Endothelial cell of umbilical vein (primary cell): ENCODE data around the gene GNB1L. TPM values are rescaled to one million over a fixed set of nuclear protein-coding genes. Genes with fewer than 3 reads are reported as not detected.
A peak's percentile ranks its signal among the peaks of the same experiment; 100 is the strongest.

ENCODE experiments used
- BruUV-seq: library from RNA; stranded (reverse); fragments of 400-500 nt; replicated peaks from 2 replicates; lab custom pipeline; 2021; lab: Mats Ljungman, UMichigan
- CTCF ChIA-PET: fragments of 300-600, 350-600 bp; sonication (Branson Sonifier 250); formaldehyde crosslinking; loops from one replicate; lab custom pipeline; 2021; ENCODE audit warnings: antibody characterized with exemption, inconsistent platforms; lab: Charles Lee
- POLR2A ChIA-PET: fragments of 300-600, 350-600 bp; sonication (Branson Sonifier 250); formaldehyde crosslinking; loops from one replicate; lab custom pipeline; 2021; ENCODE audit warnings: antibody characterized with exemption, inconsistent platforms; lab: Charles Lee
- DNase-seq: peaks from one replicate; pipeline ENCODE4 v3.0.0-alpha.2; 2011; ENCODE audit warnings: low read depth, low spot score
- FAIRE-seq: peaks from 2 replicates; lab custom pipeline; 2011; peaks lifted over from hg19 to GRCh38; lab: Jason Lieb, UNC
- H2AFZ ChIP-seq: 2 replicates; pipeline ENCODE4 v1.6.0; 2012; ENCODE audit warnings: low read depth, low read length, control low read depth, inconsistent platforms
- H3K27ac ChIP-seq: 2 replicates; pipeline ENCODE4 v1.5.1; 2011; ENCODE audit warnings: low read depth, mild to moderate bottlenecking, control low read depth, low read length, moderate library complexity; ENCODE audit not compliant: insufficient read depth
- H3K27me3 ChIP-seq, 2 experiments: 2 replicates each; pipeline versions ENCODE4 v1.6.0 to v1.6.1; 2011; ENCODE audit warnings: low read length in 2 of 2, mixed read lengths in 1 of 2; ENCODE audit not compliant: control insufficient read depth in 2 of 2, insufficient read depth in 2 of 2
- H3K36me3 ChIP-seq, 2 experiments: 2 replicates in 1 of 2; 3 replicates in 1 of 2; pipeline ENCODE4 v1.5.1; 2011; ENCODE audit warnings: low read length in 2 of 2, mild to moderate bottlenecking in 1 of 2, moderate library complexity in 1 of 2; ENCODE audit not compliant: control insufficient read depth in 2 of 2, insufficient read depth in 2 of 2; ENCODE audit errors: extremely low read depth in 1 of 2
- H3K4me1 ChIP-seq: 3 replicates; pipeline ENCODE4 v1.5.1; 2011; ENCODE audit warnings: mild to moderate bottlenecking, low read length; ENCODE audit not compliant: control insufficient read depth, insufficient read depth; ENCODE audit errors: extremely low read depth
- H3K4me2 ChIP-seq: 2 replicates; pipeline ENCODE4 v1.6.1; 2011; ENCODE audit warnings: low read length, control low read depth, mixed read lengths; ENCODE audit not compliant: insufficient read depth
- H3K4me3 ChIP-seq, 3 experiments: fragments of 200-600 bp in 1 of 3; sonication (generic), shearing (Covaris generic) in 1 of 3; replicated peaks in 1 of 3; 2 replicates each; pipeline ENCODE4 v1.5.1; 2011 to 2016; ENCODE audit warnings: control low read depth in 3 of 3, low read length in 3 of 3, mild to moderate bottlenecking in 2 of 3, inconsistent platforms in 1 of 3, low read depth in 1 of 3, moderate library complexity in 1 of 3; ENCODE audit not compliant: insufficient read depth in 1 of 3
- H3K79me2 ChIP-seq: 2 replicates; pipeline ENCODE4 v1.6.0; 2012; ENCODE audit warnings: low read length, inconsistent platforms; ENCODE audit not compliant: control insufficient read depth, insufficient read depth
- H3K9ac ChIP-seq: replicated peaks from 2 replicates; pipeline ENCODE3; 2011; ENCODE audit warnings: low read length, control low read depth; ENCODE audit not compliant: insufficient read depth; ENCODE audit errors: extremely low read depth
- H3K9me1 ChIP-seq: replicated peaks from 3 replicates; pipeline ENCODE4 v1.6.0; 2011; ENCODE audit warnings: mild to moderate bottlenecking, low read length; ENCODE audit not compliant: control insufficient read depth, insufficient read depth; ENCODE audit errors: extremely low read depth
- H3K9me3 ChIP-seq: replicated peaks from 2 replicates; pipeline ENCODE4 v1.5.1; 2012; ENCODE audit warnings: low read length, inconsistent platforms; ENCODE audit not compliant: control insufficient read depth, insufficient read depth
- H4K20me1 ChIP-seq: replicated peaks from 2 replicates; pipeline ENCODE3; 2011; ENCODE audit warnings: mild to moderate bottlenecking, low read length; ENCODE audit not compliant: control insufficient read depth, insufficient read depth; ENCODE audit errors: extremely low read depth
- CTCF ChIP-seq, 2 donors: IDR thresholded peaks; 1 replicate in 1 of 2; 2 replicates in 1 of 2; pipeline ENCODE4 v1.5.1; 2011; ENCODE audit warnings: low read length in 2 of 2, mild to moderate bottlenecking in 2 of 2, moderate library complexity in 2 of 2, control low read depth in 1 of 2, inconsistent platforms in 1 of 2, low read depth in 1 of 2; ENCODE audit not compliant: insufficient read depth in 1 of 2; ENCODE audit errors: extremely low read depth in 1 of 2
- EZH2 ChIP-seq: IDR thresholded peaks from 2 replicates; pipeline ENCODE4 v1.6.1; 2012; ENCODE audit warnings: borderline replicate concordance, low read depth, mild to moderate bottlenecking, moderate library complexity, low read length, inconsistent platforms; ENCODE audit not compliant: severe bottlenecking
- FOS ChIP-seq: IDR thresholded peaks from 2 replicates; pipeline ENCODE4 v1.6.1; 2011; ENCODE audit warnings: mild to moderate bottlenecking, low read length, moderate library complexity, borderline replicate concordance; ENCODE audit not compliant: insufficient read depth
- JUN ChIP-seq: IDR thresholded peaks from 2 replicates; pipeline ENCODE4 v1.6.1; 2011; ENCODE audit warnings: borderline replicate concordance, low read depth; ENCODE audit not compliant: insufficient read length, insufficient read depth
- MYC ChIP-seq: IDR thresholded peaks from one replicate; pipeline ENCODE4 v1.6.1; 2011; ENCODE audit warnings: mild to moderate bottlenecking, low read depth, low read length
- dilution Hi-C: fragments of 300-500 bp; cut with MboI; formaldehyde crosslinking; loops from one replicate; pipeline ENCODE4 v1.15.0; 2019; ENCODE audit warnings: low sequenced_read_pairs; ENCODE audit not compliant: extremely low pct_ligation_motif_present
- intact Hi-C: fragments of 100-400 bp; cut with micrococcal nuclease; formaldehyde crosslinking; loops from one replicate; pipeline ENCODE4 v1.10.0; 2022
- polyA plus RNA-seq, 4 experiments: library from polyadenylated mRNA; depleted of rRNA in 3 of 4; stranded (reverse) in 3 of 4; unstranded in 1 of 4; fragments of >200 nt; gene quantifications; 2 replicates each; pipeline versions ENCODE4 v1.2.1 to v1.2.3, GENCODE V29; 2011 to 2012; ENCODE audit warnings: missing spikeins in 1 of 4
- total RNA-seq: library from RNA; stranded (reverse); gene quantifications from 2 replicates; pipeline ENCODE4 v1.2.3, GENCODE V29; 2021
- TF ChIP-seq, protein P1 (sequence below): IDR thresholded peaks from 2 replicates; pipeline ENCODE4 v1.6.1; 2011; ENCODE audit not compliant: insufficient read depth, insufficient read length

The GNB1L gene
- total and polyA plus RNA-seq, 2 donors (not counting 3 experiments of a cell fraction or from before 2014, with no cell fraction given): 5.4 to 5.9 TPM

- Histone ChIP-seq H3K4me1 (peaks cover 79% of the 10 kb centered on the region), H3K9me3 (no peaks in the 10 kb centered on the region), H3K27me3 (no peaks in the 10 kb centered on the region), H3K4me3 (no peak overlapping the region), H4K20me1 (no peaks in the 10 kb centered on the region), H3K27ac (peak overlapping the region; percentile 83), H3K79me2 (peaks cover 3% of the 10 kb centered on the region), H3K36me3 (peaks cover 0 to 3% of the 10 kb centered on the region in 2 experiments), H2AFZ (no peak overlapping the region), H3K9ac (no peak overlapping the region), H3K4me2 (no peak overlapping the region), H3K9me1 (no peaks in the 10 kb centered on the region)
- TF ChIP-seq EZH2 (no peak), JUN (no peak), CTCF (IDR thresholded peaks at IDR 0.05; ENCODE audit: extremely low read depth in 1 of 2, insufficient read depth in 1 of 2, low read depth in 1 of 2, low read length in 2 of 2) (no peak), FOS (no peak), MYC (no peak)
- TF ChIP-seq, protein P1, sequence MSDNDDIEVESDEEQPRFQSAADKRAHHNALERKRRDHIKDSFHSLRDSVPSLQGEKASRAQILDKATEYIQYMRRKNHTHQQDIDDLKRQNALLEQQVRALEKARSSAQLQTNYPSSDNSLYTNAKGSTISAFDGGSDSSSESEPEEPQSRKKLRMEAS: peak; percentile 20
- FAIRE-seq: no peak
- CTCF ChIA-PET: interaction anchor here (0.8 to 3.6 kb wide), 7 partner anchors 9 to 166 kb away, joined by 3 to 33 read pairs (median 7); partner anchors contain the start of gene GP1BB
- POLR2A ChIA-PET: interaction anchor here (1.1 to 1.3 kb wide), 3 partner anchors 9 to 36 kb away, joined by 4 to 6 read pairs (median 4); no protein-coding TSS in a partner anchor
- intact Hi-C loops (no loop called here), dilution Hi-C loops (no loop called here)
- DNase-seq: no peak
- BruUV-seq: no TSS peak
These were observed 35.3 kb upstream of the GNB1L start for GRCh38 chr22:19889951-19890350.
